Measurements from ENCODE around the gene MORF4L1. TPM values are rescaled to one million over a fixed set of nuclear protein-coding genes. Genes with fewer than 3 reads are reported as not detected.

The MORF4L1 gene
- total RNA-seq, 1 donor from 2014 or later: 296 TPM

- no peak for FAIRE-seq
- H3K36me3 ChIP-seq (ENCODE audit: control insufficient read depth, insufficient read depth, low read length): peaks cover 10% of the 10 kb centered on the region
- no peaks in the 10 kb centered on the region for H3K27me3 ChIP-seq (ENCODE audit: control insufficient read depth, insufficient read depth, low read length)
- DNase-seq (ENCODE audit: low read depth): no peak
- TF ChIP-seq CTCF (IDR thresholded peaks at IDR 0.05; ENCODE audit: insufficient read depth, low read length, severe bottlenecking): peak; percentile 16
- H3K4me3 ChIP-seq (ENCODE audit: low read depth, low read length): no peak overlapping the region
These were observed 34.9 kb downstream of the MORF4L1 start for GRCh38 chr15:78907577-78907976.

- no peaks in the 10 kb centered on the region for H3K27me3 ChIP-seq (ENCODE audit: control insufficient read depth, insufficient read depth, low read length)
- no peak overlapping the region for H3K4me3 ChIP-seq (ENCODE audit: low read depth, low read length)
- no peak for TF ChIP-seq CTCF (IDR thresholded peaks at IDR 0.05; ENCODE audit: insufficient read depth, low read length, severe bottlenecking)
- H3K36me3 ChIP-seq (ENCODE audit: control insufficient read depth, insufficient read depth, low read length): peaks cover 9% of the 10 kb centered on the region
- FAIRE-seq (no peak), DNase-seq (ENCODE audit: low read depth) (no peak)
These were observed 36.5 kb downstream of the MORF4L1 start for GRCh38 chr15:78909160-78909695.

GRCh38 chr15:78909791-78910228 lies 37.1 kb downstream of the MORF4L1 start:
- Histone ChIP-seq H3K36me3 (ENCODE audit: control insufficient read depth, insufficient read depth, low read length) (peaks cover 9% of the 10 kb centered on the region), H3K27me3 (ENCODE audit: control insufficient read depth, insufficient read depth, low read length) (no peaks in the 10 kb centered on the region), H3K4me3 (ENCODE audit: low read depth, low read length) (no peak overlapping the region)
- DNase-seq (ENCODE audit: low read depth): peak; percentile 39
- no peak for FAIRE-seq
- TF ChIP-seq CTCF (IDR thresholded peaks at IDR 0.05; ENCODE audit: insufficient read depth, low read length, severe bottlenecking): peak; percentile 70

GRCh38 chr15:78910271-78910670 lies 37.6 kb downstream of the MORF4L1 start:
- Histone ChIP-seq H3K4me3 (ENCODE audit: low read depth, low read length) (no peak overlapping the region), H3K27me3 (ENCODE audit: control insufficient read depth, insufficient read depth, low read length) (no peaks in the 10 kb centered on the region), H3K36me3 (ENCODE audit: control insufficient read depth, insufficient read depth, low read length) (peaks cover 9% of the 10 kb centered on the region)
- DNase-seq (ENCODE audit: low read depth) (no peak), FAIRE-seq (no peak)
- TF ChIP-seq CTCF (IDR thresholded peaks at IDR 0.05; ENCODE audit: insufficient read depth, low read length, severe bottlenecking): no peak

GRCh38 chr15:78912316-78912715 lies 39.6 kb downstream of the MORF4L1 start:
- Histone ChIP-seq H3K4me3 (ENCODE audit: low read depth, low read length) (no peak overlapping the region), H3K27me3 (ENCODE audit: control insufficient read depth, insufficient read depth, low read length) (no peaks in the 10 kb centered on the region), H3K36me3 (ENCODE audit: control insufficient read depth, insufficient read depth, low read length) (peaks cover 7% of the 10 kb centered on the region)
- FAIRE-seq: no peak
- no peak for DNase-seq (ENCODE audit: low read depth)
- no peak for TF ChIP-seq CTCF (IDR thresholded peaks at IDR 0.05; ENCODE audit: insufficient read depth, low read length, severe bottlenecking)

GRCh38 chr15:78913012-78913411 lies 40.3 kb downstream of the MORF4L1 start:
- TF ChIP-seq CTCF (IDR thresholded peaks at IDR 0.05; ENCODE audit: insufficient read depth, low read length, severe bottlenecking): no peak
- Histone ChIP-seq H3K36me3 (ENCODE audit: control insufficient read depth, insufficient read depth, low read length) (peaks cover 7% of the 10 kb centered on the region), H3K4me3 (ENCODE audit: low read depth, low read length) (no peak overlapping the region), H3K27me3 (ENCODE audit: control insufficient read depth, insufficient read depth, low read length) (no peaks in the 10 kb centered on the region)
- FAIRE-seq (no peak), DNase-seq (ENCODE audit: low read depth) (no peak)
